AG08395 (cell line): Measurements from ENCODE around the gene IGSF21.

ENCODE experiments used
- DNase-seq: peaks from one replicate; pipeline ENCODE4 v3.0.0; 2012; ENCODE audit warnings: mixed read lengths, low spot score

IGSF21 gene

DNA sequence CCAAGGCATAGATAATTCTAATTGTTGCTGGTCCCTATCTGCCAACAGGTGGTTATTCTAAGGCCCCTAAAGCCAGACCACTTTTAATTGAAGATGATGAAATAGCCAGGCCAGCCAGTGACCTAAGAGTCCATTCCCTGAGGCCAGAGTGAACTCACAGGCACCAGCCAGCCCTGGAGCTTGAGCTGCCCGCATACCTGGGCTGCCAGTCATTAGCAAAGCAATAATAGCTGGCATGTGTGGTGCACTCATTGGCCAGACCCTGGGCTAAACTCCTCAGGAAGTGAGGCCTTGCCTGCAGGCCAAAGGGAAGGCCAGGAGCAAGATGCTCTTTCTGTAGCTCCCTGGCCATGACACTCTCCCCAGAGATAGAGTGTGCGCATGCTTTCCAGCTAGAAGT, 192.8 kb downstream of the IGSF21 start:
- DNase-seq, result no peak

DNA sequence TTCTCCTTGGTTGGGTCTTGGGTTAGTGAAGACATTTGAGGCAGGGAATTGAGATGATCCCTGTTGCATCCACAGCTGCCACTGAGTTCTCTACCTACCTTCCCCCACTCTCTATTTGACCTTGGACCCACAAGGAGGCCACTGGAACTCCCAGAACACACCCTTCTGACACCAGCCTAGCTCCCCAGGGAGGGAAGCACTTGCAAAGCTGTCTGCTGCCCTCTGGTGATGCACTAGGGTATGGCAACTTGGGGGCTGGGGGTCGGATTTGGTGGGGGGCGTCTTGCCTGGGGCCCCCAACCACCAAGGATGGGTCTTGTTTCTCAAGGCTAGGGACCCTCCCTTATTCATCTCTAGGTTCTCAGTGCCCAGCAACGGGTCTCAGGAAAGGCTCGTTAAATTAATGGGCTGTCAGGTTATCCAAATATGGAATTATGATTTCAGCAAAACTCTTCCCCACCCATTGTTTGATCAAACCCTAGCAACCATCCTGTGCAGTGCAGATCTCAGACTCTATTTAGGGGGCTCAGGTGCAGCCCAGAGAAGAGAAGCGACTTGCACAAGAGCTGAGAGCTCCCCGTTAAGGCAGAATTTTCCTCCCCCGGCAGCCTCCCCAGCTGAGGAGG, 195.3 kb downstream of the IGSF21 start:
- DNase-seq, result no peak

DNA sequence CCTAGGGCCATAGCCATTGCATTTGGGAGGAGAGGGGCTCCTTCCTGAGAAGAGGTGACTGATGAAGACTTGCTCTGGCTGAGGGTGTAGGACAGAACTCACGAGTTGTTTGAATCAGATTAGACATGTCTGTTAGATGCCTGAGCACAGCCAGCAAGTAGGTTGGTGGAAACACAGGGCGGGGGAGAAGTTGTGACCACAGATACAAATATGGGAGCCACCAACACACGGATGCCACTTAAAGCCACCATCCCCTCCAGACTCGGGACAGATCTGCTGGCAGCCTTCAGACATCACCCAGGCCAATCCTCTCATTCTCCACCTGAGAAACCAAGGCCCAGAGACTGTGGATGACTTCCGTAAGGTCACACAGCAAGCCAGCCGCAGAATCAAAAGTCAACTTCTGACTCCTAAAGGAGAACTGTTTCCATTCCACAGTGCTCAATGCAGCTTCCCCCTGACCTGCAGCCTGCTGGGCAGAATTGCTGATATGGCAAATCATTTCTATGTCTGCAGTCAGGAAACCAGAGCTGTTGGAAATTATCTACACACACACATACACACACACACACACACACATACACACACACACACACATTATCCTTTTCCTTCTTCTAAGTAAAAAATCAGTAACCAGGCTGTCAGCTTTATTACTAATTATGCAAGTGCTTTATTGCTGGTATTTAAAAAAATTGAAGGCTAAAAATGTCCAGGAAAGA, 196.7 kb downstream of the IGSF21 start:
- no peak for DNase-seq

DNA sequence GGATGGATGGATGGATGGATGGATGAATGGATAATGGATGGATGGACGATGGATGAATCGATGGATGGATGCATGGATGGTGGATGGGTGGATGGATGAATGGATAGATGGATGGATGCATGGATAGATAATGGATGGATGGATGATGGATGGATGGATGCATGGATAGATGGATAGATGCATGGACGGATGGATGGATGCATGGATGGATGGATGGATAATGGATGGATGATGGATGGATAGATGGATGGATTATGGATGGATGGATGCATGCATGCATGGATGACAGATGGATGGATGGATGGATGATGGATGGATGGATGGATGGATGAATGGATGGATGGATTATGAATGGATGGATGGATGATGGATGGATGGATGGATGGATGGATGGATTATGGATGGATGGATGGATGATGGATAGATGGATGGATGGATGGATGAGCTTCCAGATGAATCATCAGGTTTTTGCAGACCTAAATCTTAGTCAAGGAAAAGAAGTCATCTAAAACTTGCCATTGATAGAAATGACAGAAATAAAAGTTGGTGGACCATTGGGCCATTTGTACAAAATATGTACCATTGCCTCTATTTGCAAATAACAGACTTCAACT, 197.7 kb downstream of the IGSF21 start:
- no peak for DNase-seq

DNA sequence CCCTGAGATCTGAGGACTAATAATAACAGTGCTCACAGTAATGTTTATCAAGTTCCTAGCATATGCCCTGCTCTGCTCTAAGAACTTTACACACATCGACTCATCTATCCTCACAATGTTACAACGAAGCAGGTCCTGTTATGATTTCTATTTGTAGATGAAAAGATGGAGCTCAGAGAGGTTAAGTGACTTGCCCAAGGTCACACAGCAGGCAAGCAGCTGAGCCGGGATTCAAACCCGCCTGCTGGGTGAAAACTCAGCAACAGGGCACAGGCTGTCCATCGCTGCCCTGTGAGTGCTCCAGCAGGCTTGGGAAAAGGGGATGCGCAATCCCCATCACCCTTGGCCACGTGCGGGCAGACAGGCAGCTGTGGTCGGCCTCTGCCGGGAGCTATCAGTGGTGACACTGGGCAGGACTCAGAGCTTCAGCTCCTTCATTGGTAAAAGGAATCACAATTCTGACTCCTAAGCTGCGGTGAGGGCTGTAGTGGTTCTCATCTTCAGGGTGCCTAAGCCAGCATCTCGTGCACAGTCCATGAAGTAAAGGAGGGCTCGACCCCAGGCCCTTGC, 199.8 kb downstream of the IGSF21 start:
- DNase-seq, result no peak

DNA sequence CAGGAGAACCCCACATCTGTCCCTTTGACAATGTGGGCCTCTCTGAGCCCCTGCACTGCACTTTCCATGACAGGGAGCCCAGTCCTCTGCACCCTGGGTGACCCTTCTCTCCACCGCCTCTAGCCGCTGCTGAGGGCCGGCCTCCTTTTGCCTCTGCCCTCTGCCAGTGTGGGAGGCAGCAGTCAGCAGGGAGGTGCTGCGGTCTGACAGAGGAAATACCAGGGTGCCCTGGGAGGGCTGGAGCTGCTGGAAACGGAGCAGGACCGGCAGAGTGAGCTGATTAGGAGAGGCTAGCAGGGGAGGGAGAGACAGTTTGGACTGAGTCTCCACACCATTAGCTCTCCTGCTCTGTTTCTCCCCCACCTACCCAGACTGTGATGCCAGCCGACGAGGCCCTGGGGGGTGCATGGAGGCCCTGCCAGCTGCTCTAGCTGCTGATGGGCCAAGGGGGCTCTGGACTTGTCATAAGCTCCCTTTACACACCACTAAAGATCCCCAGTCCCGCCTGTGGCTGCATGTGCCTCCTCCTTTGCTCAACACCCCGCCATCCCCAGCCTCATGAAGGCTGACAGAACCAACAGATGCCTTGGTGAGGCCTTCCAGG, 202.1 kb downstream of the IGSF21 start:
- DNase-seq, result no peak

DNA sequence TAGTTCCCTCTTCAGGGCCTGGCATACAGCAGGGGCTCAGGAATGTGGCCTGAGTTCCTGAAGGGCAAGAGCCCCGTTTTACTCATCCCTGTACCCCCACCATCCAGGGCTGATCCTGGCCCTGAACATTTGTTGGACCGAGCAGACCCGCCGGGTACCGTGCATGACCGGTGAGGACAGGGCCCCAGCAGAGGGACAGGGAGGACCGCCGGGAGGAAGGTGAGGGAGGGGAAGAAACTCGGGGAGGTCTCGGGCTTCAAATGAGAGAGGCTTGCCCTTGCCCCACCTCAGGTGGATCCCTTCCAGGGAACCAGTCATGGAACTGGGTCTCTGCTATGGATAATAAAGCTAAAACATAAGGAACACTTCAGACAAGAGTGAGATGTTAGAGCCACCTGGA, 205.4 kb downstream of the IGSF21 start:
- DNase-seq, result no peak

DNA sequence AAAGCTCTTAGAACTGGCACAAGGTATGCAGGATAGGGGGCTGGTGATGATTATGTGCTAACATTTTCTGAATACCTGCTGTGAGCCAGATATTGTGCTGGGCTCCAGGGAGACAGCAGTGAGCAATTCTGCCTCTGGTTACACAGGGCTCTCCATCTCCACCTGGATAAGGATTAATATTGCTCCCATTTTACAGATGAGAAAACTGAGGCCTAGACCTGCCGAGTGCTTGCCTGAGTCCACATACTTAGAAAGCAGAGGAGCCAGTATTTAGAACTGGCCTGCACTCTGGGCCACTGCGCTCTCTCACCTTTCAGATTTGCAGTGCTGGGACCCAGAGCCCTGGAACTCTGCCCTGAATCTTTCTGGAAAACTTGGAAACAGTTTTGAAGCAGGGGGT, 205.9 kb downstream of the IGSF21 start:
- no peak for DNase-seq

DNA sequence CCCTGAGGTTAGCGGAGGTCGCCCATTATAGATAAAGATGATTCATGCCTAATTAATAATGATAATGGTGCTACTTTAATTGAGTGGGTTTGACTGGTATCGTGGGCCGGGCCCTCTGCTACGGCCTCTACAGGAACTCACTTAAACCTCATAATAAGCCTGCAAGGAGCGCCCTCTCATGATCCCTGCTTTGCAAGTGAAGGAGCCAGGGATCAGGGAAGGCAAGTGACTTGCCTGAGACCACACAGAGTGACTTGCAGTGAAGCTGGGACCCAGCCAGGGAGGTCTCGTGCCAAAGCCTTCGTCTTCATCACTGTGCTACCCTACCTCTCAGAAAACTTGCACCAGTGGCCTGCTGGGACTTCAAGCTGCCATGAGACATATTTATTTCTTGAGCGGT, 206.8 kb downstream of the IGSF21 start:
- no peak for DNase-seq

DNA sequence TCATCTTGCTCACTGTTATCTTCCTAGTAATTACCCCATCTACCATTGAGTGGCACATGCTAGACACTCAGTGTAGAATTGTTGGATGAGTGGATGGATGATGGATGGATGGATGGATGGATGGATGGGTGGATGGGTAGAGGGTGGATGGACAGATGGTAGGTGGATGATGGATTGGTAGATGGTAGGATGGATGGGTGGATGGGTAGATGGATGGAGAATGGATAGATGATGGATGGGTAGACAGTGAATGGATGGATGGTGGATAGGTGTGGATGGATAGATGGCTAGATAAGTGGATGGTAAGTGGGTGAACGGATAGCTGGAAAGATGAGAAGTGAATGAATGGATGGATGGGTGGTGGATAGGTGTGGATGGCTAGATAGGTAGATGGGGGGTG, 207.9 kb downstream of the IGSF21 start:
- no peak for DNase-seq

DNA sequence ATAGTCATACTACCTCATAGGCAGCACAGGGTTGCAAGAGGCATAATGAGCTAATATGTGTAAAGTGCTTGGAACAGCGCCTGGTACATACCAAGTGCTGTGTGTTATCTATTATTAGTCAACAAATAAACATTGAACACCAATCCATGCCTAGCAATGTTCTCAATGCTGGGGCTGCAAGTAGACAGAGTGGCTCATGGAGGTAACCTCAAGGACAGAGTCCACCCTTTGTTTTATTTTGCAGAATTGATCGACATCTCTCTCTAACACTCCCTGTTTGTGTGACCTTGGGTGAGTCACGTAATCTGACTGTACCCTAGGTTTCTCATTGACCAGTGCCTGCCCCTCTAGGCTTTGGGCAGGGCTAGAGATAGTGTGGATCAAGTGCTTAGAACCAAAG, 209.2 kb downstream of the IGSF21 start:
- DNase-seq, result no peak

DNA sequence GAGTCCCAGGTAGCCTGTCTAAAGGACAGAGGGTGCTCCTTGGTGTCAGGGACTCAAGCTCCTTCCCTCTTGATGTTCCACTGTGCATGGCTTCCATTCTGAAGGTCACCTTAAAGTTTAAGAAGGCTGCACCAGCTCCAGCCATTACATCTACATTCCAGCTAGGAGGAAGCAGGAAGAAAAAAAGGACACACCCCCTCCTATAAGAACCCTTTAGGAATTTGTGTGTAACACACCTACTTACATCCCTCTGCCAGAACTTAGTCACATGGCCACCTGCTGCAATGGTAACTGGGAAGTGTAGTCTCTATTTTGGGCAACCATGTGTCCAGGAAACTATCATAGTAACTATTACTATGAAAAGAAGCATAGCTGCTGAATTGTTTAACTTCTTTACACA, 211.5 kb downstream of the IGSF21 start:
- DNase-seq, result no peak

DNA sequence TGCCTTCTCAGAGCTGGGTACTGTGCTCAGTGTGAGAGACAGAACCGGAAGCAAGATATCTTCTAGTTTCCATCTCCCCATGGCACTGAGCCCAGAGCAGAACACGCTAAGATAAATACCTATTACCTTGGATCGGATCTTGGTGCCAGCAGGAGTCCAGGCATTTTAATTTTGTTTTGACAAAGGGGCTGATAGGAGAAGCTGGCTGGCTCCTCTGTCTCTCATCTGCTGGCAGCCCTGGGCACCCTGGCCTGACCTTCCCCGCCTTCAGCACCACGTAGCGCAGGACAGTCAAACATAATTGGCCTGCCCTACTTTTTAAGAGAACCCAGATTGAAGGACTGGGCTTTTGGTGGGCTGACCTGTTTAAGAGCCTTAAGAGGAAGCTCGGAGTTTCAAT, 212.5 kb downstream of the IGSF21 start:
- DNase-seq, result no peak

DNA sequence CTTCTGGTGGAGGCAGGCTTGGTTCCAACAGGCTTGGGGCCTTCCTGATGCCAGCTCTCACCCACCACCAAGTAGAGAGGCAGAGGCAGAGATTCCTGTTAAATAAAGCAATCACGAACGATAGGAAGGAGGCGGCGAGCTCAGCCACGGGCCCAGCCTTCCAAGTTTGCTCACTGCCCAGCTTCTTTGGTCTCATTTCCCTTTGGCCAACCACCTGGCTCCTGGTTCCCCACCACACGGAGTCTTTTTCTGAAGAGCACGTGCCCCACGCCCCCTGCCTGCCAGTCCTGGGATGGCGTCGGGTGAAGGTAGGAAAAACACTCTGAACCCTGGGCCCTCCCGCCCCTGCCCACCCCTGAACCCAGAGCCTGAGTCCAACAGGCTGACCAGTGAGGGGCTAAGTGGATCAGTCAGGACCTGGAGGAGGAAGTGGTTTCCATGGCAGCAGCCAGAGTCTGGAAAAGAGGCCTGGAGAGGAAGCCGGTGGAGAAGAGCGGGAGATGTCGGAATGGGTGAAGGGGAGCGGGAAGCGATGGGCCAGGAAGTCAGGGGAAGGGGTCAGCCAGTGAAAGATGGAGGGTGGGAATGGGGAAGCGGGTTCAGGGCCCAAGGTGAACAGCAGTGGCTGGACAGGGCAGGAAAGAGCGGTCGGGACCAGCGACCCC, 214.9 kb downstream of the IGSF21 start:
- no peak for DNase-seq

DNA sequence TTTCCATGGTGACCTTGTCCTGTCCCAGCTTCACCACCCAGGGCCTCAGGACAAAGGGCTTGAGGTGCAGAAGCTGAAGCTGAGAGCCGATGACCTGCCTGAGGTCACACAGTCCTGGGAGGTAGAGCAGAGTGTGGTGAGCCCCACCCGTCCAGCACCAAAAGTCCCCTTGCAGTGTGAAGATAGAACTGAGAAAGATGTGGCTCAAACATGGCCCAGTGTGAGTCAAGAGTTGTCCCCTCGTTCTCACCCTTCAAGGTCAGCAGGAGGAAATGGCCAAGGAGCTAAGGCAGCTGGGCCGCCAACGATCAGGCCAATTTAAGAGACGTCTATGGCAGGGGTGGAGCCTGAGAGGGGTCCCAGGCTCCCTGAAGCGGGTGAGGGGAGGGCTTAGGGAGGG, 215.7 kb downstream of the IGSF21 start:
- DNase-seq, result no peak

DNA sequence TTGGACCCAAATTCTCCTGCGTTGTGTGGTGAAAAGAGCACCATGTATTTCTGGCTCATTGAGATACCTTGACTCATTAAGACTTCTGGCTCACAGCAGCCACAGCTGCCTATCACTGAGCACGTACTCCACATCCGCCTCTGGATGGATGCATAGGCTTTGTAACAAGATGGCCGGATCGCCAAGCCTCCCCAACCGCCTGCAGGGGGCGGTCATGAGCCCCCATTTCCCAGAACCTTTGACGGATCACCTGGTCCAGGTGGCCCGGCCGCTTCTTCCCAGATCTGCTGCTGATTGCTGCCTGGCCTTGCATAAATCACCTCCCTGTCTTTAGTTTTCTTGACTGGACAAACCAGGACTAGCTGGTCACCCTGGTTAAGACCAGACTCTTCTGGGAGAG, 216.6 kb downstream of the IGSF21 start:
- DNase-seq, result no peak

DNA sequence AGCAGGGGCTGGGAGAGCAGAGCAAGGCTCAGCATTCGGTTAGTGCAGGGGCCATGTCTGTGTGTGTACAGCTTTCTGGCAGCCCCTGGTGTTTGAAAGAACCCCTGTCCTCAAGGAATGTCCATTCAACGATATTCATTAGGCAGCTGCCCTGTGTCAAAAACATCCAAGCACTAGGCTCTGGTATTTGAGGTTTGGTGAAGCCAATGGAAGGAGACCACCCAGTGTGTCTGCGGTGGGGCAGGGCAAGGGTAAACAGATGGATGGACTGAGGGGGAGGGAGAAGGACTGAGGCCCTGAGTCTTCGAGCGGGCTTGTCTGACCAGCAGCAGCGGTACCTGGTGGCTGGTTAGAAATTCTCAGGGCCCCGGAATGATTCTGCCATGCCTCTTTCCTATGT, 217.5 kb downstream of the IGSF21 start:
- DNase-seq, result no peak

DNA sequence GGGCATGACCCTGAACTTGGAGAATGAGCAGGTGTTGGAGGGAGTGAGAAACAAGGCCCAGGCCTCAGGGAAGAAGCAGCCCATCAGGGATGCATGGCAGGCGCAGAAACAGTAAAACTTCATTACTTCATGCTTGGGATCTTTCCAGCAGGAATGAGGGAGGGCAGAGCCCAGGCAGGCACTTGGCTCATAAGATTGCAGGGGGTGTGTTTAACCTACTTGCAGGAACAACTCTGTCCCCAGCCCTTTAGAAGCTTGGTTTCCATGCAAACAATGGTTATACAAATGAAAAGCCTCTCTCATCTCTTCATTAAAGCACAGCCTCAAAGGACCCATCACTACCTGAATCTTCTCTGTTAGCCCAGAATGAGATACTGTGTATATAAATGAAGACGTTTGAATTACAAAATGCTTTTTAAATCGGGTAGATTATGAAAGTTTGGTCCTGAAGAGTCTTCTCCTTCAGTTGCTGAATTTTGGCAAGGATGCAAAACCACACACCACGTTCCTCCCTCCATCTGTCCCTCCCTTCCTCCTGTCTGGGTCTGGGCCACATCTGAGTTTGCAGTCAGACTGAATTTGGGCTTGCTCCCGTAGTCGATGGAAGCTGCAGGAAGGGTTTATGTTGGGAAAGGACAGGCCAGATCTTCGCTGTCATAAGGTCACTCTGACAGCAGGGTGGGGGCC, 218.8 kb downstream of the IGSF21 start:
- no peak for DNase-seq

DNA sequence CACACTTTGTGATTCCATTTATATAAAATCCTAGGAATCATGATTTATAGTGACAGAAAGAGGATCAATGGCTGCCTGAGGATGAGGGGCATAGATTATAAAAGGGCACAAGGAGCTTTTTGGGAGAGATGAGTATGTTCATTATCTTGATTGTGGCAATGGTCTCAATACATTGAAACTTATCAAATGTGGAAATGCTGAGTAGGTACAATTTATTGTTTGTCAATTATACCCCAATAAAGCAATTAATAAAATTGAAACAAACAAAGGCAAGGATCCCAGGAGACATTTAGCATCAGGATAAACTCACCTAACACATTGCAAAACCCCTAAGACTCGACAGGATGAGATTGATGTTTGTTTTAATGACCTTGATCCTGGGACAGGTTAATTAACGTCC, 220.1 kb downstream of the IGSF21 start:
- DNase-seq, result no peak

DNA sequence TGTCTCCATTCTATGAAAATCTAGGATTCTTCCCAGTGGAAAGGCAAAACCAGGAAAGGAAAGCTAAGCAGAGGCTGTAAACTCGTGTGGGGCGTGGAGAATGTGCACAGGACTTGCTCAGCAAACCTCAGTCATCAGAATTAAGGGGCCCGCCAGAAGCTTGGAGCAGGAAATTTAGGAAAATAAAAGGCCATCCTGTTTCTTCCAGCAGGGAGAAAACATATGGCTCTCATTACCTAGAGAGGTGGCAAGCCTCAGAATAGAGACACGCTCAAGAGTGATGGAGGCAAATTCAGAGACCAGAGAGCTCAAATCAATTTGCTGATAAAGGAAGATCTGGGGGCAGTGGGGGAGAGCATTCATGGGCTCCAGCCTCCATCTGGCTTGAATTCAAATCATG, 221.2 kb downstream of the IGSF21 start:
- DNase-seq, result no peak

DNA sequence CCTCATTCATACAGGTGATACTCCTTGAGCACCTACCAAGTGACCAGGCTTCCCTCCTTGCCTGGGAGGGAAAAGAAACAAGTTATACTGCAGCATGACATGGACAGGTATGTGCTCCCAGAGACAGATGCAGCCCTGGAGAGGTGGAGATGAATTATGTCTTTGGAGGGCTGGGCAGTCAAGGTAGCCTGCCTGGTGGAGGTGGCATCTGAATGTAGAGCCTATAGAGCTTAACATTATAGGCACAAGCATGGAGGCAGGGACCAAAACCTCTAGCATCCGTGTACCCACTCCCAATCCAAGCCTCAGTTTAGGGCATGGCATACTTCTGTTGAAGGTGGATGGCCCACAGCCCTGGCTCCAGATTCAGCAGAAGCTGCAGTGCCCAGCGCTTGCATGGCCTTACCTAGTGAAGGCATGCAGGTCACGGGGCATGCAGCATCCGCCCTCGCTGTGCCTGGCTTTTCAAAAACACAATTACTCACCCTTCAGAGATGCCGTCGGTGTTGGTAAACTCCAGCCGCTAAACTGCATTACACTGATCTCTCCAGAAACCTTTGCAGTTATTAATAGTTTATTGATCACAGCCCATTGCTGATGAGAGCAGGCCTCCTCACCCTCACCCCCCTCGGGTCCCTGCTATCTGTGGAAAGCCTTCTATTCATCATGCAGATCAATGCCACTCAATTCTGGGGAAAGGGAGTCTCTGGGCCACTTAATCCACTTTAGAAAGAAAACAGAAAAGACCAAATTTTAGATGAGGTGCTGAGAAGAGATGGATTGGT, 222.1 kb downstream of the IGSF21 start:
- no peak for DNase-seq
